ENCODE results near the gene ZMYM4.

ZMYM4 gene

DNA sequence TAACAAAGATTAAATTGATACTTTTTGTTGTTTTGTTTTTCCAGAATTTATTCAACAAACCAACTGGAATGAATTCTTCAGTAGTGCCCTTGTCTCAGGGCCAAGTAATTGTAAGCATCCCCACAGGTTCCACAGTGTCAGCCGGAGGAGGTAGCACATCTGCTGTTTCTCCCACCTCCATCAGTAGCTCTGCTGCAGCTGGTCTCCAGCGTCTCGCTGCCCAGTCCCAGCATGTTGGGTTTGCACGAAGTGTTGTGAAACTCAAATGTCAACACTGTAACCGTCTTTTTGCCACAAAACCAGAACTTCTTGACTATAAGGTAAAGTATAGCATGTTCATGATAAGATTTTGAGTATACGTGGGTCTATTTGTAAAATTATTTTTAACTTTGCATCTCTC is 118.5 kb downstream of the ZMYM4 start:
- no peak overlapping the region for H3K4me3 ChIP-seq (ENCODE audit: control insufficient read depth, low read depth, low read length)
- TF ChIP-seq, protein P1, sequence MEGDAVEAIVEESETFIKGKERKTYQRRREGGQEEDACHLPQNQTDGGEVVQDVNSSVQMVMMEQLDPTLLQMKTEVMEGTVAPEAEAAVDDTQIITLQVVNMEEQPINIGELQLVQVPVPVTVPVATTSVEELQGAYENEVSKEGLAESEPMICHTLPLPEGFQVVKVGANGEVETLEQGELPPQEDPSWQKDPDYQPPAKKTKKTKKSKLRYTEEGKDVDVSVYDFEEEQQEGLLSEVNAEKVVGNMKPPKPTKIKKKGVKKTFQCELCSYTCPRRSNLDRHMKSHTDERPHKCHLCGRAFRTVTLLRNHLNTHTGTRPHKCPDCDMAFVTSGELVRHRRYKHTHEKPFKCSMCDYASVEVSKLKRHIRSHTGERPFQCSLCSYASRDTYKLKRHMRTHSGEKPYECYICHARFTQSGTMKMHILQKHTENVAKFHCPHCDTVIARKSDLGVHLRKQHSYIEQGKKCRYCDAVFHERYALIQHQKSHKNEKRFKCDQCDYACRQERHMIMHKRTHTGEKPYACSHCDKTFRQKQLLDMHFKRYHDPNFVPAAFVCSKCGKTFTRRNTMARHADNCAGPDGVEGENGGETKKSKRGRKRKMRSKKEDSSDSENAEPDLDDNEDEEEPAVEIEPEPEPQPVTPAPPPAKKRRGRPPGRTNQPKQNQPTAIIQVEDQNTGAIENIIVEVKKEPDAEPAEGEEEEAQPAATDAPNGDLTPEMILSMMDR (conservative IDR thresholded peaks at IDR 0.05; ENCODE audit: control insufficient read depth, insufficient read depth, low read depth, low read length), result no peak
- DNase-seq (ENCODE audit: low read depth), result no peak

DNA sequence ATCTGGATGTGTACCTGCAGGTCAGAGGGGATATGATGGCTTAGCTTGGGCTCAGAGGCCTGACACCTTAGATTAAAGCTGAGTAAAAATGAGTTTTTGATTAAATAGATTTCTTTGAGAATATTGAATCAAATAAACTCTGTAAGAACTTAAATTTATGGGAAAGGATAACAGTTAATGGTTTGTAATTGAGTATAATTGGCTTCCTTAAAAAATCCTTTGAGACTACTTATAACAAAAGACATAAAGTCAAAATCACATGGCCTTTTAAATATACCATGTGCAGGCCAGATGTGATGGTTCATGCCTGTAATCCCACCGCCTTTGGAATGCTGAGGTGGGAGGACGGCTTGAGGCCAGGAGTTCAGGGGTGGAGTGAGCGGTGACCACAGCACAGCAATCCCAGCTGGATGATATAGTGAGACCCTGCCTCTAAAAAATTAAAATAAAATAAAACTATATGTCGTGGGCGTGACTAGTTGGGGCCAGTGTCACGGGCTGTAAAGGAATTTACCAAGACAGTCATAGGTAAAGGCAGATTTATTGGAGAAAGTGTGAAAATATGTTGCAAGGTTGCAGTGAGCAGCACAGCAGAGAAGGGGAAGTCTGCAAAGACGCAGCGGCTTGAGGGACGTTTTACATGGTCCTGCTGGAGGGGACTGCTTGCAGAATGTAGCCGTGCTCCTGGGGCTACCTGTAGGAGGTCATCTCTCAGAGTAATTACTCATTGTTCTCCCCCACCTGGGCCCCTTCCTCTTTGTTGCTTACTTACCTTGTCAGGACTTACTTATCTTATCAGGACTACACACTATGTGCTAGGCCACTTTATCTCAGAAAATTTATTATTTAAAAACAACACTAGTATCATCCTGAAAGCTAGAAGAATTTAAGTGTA is 122.3 kb downstream of the ZMYM4 start:
- TF ChIP-seq, protein P1 (conservative IDR thresholded peaks at IDR 0.05; ENCODE audit: control insufficient read depth, insufficient read depth, low read depth, low read length), result no peak
- no peak overlapping the region for H3K4me3 ChIP-seq (ENCODE audit: control insufficient read depth, low read depth, low read length)
- peak; percentile 27 for DNase-seq (ENCODE audit: low read depth)

GRCh38 chr1:35394386-35394785 is 125.9 kb downstream of the ZMYM4 start:
- H3K4me3 ChIP-seq (ENCODE audit: control insufficient read depth, low read depth, low read length), result no peak overlapping the region
- no peak for DNase-seq (ENCODE audit: low read depth)
- TF ChIP-seq, protein P1 (conservative IDR thresholded peaks at IDR 0.05; ENCODE audit: control insufficient read depth, insufficient read depth, low read depth, low read length), result no peak

GRCh38 chr1:35398739-35399138 is 130.2 kb downstream of the ZMYM4 start:
- TF ChIP-seq, protein P1 (conservative IDR thresholded peaks at IDR 0.05; ENCODE audit: control insufficient read depth, insufficient read depth, low read depth, low read length), result no peak
- no peak for DNase-seq (ENCODE audit: low read depth)
- no peak overlapping the region for H3K4me3 ChIP-seq (ENCODE audit: control insufficient read depth, low read depth, low read length)

DNA sequence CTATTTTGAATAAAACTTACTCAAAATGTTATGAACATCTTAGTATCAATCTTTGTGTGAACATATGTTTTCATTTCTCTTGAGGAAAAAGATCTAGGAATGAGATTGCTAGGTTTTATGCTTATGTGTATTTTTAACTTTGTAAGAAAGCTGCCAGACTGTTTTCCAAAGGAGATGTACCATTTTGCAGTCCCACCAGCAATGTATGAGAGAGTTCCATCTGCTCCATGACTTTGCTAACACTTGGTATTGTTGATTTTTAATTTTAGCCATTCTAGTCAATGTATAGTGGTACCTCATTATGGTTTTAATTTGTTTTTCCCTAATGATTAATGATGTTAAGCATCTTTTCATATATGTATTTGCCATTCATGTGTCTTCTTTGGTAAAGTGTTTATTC is 132.5 kb downstream of the ZMYM4 start:
- TF ChIP-seq, protein P1 (conservative IDR thresholded peaks at IDR 0.05; ENCODE audit: control insufficient read depth, insufficient read depth, low read depth, low read length), result no peak
- DNase-seq (ENCODE audit: low read depth), result no peak

GRCh38 chr1:35406103-35406502 is 137.6 kb downstream of the ZMYM4 start:
- H3K4me3 ChIP-seq (ENCODE audit: control insufficient read depth, low read depth, low read length), result no peak overlapping the region
- DNase-seq (ENCODE audit: low read depth), result no peak
- TF ChIP-seq, protein P1 (conservative IDR thresholded peaks at IDR 0.05; ENCODE audit: control insufficient read depth, insufficient read depth, low read depth, low read length), result no peak

More for the DNA sequence above, 132.5 kb downstream of the ZMYM4 start:
- H3K4me3 ChIP-seq (ENCODE audit: control insufficient read depth, low read depth, low read length), result no peak overlapping the region

Data from fibroblast of mammary gland (primary cell).